RWPE2 (cell line): Measurements from ENCODE around the gene LRRC28.

Source experiments
- ATAC-seq: fragments of 200-7000 bp; cut with Tn5 transposase; 3 replicates; pipeline ENCODE4 v1.9.1; 2021; ENCODE audit warnings: low read depth
- DNase-seq: peaks from one replicate; pipeline ENCODE4 v3.0.0-alpha.2; 2020; ENCODE audit warnings: low spot score
- H3K27ac ChIP-seq: fragments of 450-650 bp; 2 replicates; pipeline ENCODE4 v1.5.1; 2017; ENCODE audit warnings: mild to moderate bottlenecking; ENCODE audit not compliant: poor library complexity, severe bottlenecking
- H3K27me3 ChIP-seq: fragments of 250-450 bp; sonication (Bioruptor Pico); 2 replicates; pipeline ENCODE4 v1.5.1; 2021; ENCODE audit warnings: mild to moderate bottlenecking, moderate library complexity; ENCODE audit not compliant: insufficient read depth, poor library complexity, severe bottlenecking
- H3K36me3 ChIP-seq: fragments of 250-450 bp; sonication (Bioruptor Pico); 2 replicates; pipeline ENCODE4 v1.5.1; 2020; ENCODE audit warnings: low read depth, mild to moderate bottlenecking, moderate library complexity
- H3K4me1 ChIP-seq: fragments of 250-450 bp; sonication (Bioruptor Pico); 2 replicates; pipeline ENCODE4 v1.5.1; 2021; ENCODE audit warnings: mild to moderate bottlenecking, moderate library complexity; ENCODE audit not compliant: insufficient read depth, poor library complexity, severe bottlenecking
- H3K4me3 ChIP-seq: fragments of 250-450 bp; sonication (Bioruptor Pico); 2 replicates; pipeline ENCODE4 v1.5.1; 2021; ENCODE audit warnings: mild to moderate bottlenecking, moderate library complexity; ENCODE audit not compliant: severe bottlenecking
- H3K9me3 ChIP-seq: fragments of 250-450 bp; sonication (Bioruptor Pico); 2 replicates; pipeline ENCODE4 v1.5.1; 2021; ENCODE audit warnings: mild to moderate bottlenecking, moderate library complexity; ENCODE audit not compliant: severe bottlenecking
- TF ChIP-seq, protein P1 (sequence below): fragments of 450-650 bp; IDR thresholded peaks from one replicate; pipeline ENCODE4 v1.5.1; 2017; ENCODE audit warnings: mild to moderate bottlenecking, moderate library complexity; ENCODE audit not compliant: poor library complexity, severe bottlenecking

The LRRC28 gene

GRCh38 chr15:99347574-99347973, 96.3 kb downstream of the LRRC28 start:
- DNase-seq (no peak), ATAC-seq (0 out of 3 replicates have a peak, but pooled peaks have one; percentile 31)
- TF ChIP-seq, protein P1, sequence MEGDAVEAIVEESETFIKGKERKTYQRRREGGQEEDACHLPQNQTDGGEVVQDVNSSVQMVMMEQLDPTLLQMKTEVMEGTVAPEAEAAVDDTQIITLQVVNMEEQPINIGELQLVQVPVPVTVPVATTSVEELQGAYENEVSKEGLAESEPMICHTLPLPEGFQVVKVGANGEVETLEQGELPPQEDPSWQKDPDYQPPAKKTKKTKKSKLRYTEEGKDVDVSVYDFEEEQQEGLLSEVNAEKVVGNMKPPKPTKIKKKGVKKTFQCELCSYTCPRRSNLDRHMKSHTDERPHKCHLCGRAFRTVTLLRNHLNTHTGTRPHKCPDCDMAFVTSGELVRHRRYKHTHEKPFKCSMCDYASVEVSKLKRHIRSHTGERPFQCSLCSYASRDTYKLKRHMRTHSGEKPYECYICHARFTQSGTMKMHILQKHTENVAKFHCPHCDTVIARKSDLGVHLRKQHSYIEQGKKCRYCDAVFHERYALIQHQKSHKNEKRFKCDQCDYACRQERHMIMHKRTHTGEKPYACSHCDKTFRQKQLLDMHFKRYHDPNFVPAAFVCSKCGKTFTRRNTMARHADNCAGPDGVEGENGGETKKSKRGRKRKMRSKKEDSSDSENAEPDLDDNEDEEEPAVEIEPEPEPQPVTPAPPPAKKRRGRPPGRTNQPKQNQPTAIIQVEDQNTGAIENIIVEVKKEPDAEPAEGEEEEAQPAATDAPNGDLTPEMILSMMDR = no peak
- Histone ChIP-seq H3K36me3 (no peaks in the 10 kb centered on the region), H3K27ac (no peak overlapping the region), H3K4me3 (no peak overlapping the region), H3K27me3 (no peaks in the 10 kb centered on the region), H3K9me3 (no peaks in the 10 kb centered on the region), H3K4me1 (no peaks in the 10 kb centered on the region)

DNA sequence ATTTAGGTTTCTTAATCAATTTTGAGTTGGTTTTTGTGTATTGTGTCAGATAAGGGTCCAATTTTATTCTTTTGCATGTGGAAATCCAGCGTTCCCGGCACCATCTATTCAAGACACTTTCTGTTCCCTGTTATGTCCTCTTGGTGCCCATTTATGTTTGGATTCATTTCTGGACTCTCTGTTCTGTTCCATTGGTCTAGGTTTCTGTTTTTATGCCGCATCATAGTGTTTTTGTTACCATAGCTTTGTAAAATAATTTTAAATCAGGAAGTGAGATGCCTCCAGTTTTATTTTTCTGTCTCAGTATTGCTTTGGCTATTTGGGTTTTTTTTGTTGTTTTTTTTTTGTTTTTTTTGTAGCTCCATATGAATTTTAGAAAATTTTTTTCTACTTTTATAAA, 97.1 kb downstream of the LRRC28 start:
- no peak for ATAC-seq

GRCh38 chr15:99350408-99350807, 99.1 kb downstream of the LRRC28 start:
- Histone ChIP-seq H3K9me3 (no peaks in the 10 kb centered on the region), H3K4me1 (no peaks in the 10 kb centered on the region), H3K36me3 (no peaks in the 10 kb centered on the region), H3K4me3 (no peak overlapping the region), H3K27ac (no peak overlapping the region), H3K27me3 (no peaks in the 10 kb centered on the region)
- DNase-seq (no peak), ATAC-seq (no peak)
- TF ChIP-seq, protein P1 = no peak

More for the DNA sequence above, 97.1 kb downstream of the LRRC28 start:
- H3K27ac ChIP-seq = no peak overlapping the region
- H3K27me3 ChIP-seq = no peaks in the 10 kb centered on the region
- no peaks in the 10 kb centered on the region for H3K9me3 ChIP-seq
- no peaks in the 10 kb centered on the region for H3K36me3 ChIP-seq
- H3K4me1 ChIP-seq = no peaks in the 10 kb centered on the region
- H3K4me3 ChIP-seq = no peak overlapping the region
- DNase-seq = no peak
- TF ChIP-seq, protein P1 = no peak

- Histone ChIP-seq H3K9me3 (no peaks in the 10 kb centered on the region), H3K4me3 (no peak overlapping the region), H3K4me1 (no peaks in the 10 kb centered on the region), H3K27me3 (no peaks in the 10 kb centered on the region), H3K27ac (no peak overlapping the region), H3K36me3 (peaks cover 11% of the 10 kb centered on the region; the same call in 1 of the 2 replicates)
- no peak for ATAC-seq
- no peak for DNase-seq
- TF ChIP-seq, protein P1 = no peak
Measured at GRCh38 chr15:99359769-99360168, 108.5 kb downstream of the LRRC28 start.

DNA sequence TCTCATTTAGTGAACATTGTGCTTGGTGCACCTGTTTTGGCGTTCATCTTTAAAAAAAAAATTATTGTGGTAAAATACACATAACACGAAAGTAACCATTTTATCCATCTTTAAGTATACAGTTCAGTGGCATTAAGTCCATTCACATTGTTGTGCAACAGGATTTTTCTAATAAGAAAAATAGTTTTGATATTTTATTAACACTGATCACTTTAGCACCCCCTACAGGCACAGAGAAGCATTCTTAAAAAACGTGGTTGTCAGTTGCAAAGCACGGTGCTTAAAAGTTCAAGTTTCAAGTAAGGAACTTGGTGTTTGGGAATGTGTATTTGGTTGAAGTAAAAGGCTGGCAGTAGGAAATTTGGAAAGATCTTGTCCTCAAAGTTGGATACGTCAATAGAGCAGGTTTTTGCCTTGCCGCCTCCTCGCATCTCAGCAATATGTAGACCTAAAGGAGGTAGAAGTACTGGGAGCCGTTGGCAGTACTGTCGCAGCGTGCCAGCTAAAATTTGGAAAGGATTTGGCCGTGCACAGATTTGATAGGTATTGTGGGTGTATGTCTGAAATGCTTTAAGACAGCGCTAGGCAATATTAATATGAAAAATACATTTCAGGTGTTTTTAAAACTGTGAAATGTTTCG, 110.4 kb downstream of the LRRC28 start:
- peaks cover 11% of the 10 kb centered on the region; the same call in 1 of the 2 replicates for H3K36me3 ChIP-seq
- no peak overlapping the region for H3K4me3 ChIP-seq
- TF ChIP-seq, protein P1 = peak; percentile 93
- H3K27me3 ChIP-seq = no peaks in the 10 kb centered on the region
- H3K27ac ChIP-seq = no peak overlapping the region
- ATAC-seq (no peak), DNase-seq (no peak)
- no peaks in the 10 kb centered on the region for H3K9me3 ChIP-seq
- H3K4me1 ChIP-seq = no peaks in the 10 kb centered on the region
